A673 (cell line): ENCODE results near the gene OBP2A.

Source experiments
- CTCF ChIP-seq: fragments of 300-800, 200-600 bp; sonication (generic); conservative IDR thresholded peaks from 2 replicates; pipeline ENCODE4 v1.5.1; 2017; ENCODE audit warnings: low read depth, mild to moderate bottlenecking, antibody characterized with exemption, low read length, moderate library complexity, mixed read lengths
- EZH2 ChIP-seq: fragments of 200-600 bp; sonication (generic); IDR thresholded peaks from 2 replicates; pipeline ENCODE4 v1.6.1; 2017; ENCODE audit warnings: borderline replicate concordance, low read depth, mild to moderate bottlenecking, mixed read lengths, antibody characterized with exemption, low read length; ENCODE audit not compliant: poor library complexity, severe bottlenecking

GRCh38 chr9:135554718-135555117 is 8.8 kb downstream of the OBP2A start:
- TF ChIP-seq CTCF: no peak
- TF ChIP-seq EZH2: no peak
